Upper lobe of left lung (tissue), 6 donors: Measurements from ENCODE around the gene AMBN. TPM values are rescaled to one million over a fixed set of nuclear protein-coding genes. Genes with fewer than 3 reads are reported as not detected.

Experiments
- ATAC-seq, 2 donors: fragments of 200-7000 bp; cut with Tn5 transposase; one replicate each; pipeline ENCODE4 v1.9.1; 2022; ENCODE audit warnings: mild to moderate bottlenecking in 2 of 2, moderate library complexity in 2 of 2; ENCODE audit not compliant: low FRiP score in 2 of 2
- DNase-seq, 2 donors: peaks; one replicate each; pipeline ENCODE4 v3.0.0-alpha.2; 2019 to 2020
- H3K27ac ChIP-seq, 4 donors: fragments of 200-600 bp; sonication (generic); one replicate each; pipeline ENCODE4 v1.5.1; 2016 to 2019
- H3K27me3 ChIP-seq, 4 donors: fragments of 200-600 bp; sonication (generic); one replicate each; pipeline ENCODE4 v1.5.1; 2017 to 2019
- H3K36me3 ChIP-seq, 4 donors: fragments of 200-600 bp; sonication (generic); one replicate each; pipeline ENCODE4 v1.5.1; 2016 to 2019
- H3K4me1 ChIP-seq, 4 donors: fragments of 200-600 bp; sonication (generic); one replicate each; pipeline ENCODE4 v1.5.1; 2018 to 2019
- H3K4me3 ChIP-seq, 4 donors: fragments of 200-600 bp; sonication (generic); one replicate each; pipeline ENCODE4 v1.5.1; 2017 to 2019; ENCODE audit warnings: mild to moderate bottlenecking in 2 of 4, moderate library complexity in 1 of 4
- H3K9me3 ChIP-seq, 4 donors: fragments of 200-600 bp; sonication (generic); one replicate each; pipeline ENCODE4 v1.5.1; 2018 to 2019
- CTCF ChIP-seq, 6 experiments: fragments of 450-650 bp in 4 of 6; fragments of 200-600 bp in 2 of 6; sonication (generic) in 2 of 6; IDR thresholded peaks; one replicate each; pipeline ENCODE4 v1.5.1; 2016 to 2019; ENCODE audit warnings: antibody characterized with exemption in 6 of 6
- EP300 ChIP-seq, 4 donors: sonication (generic); formaldehyde crosslinking; IDR thresholded peaks; one replicate each; pipeline ENCODE4 v1.5.1; 2017; ENCODE audit warnings: antibody characterized with exemption in 4 of 4, control low read depth in 2 of 4
- POLR2A ChIP-seq, 4 donors: fragments of 450-650 bp; IDR thresholded peaks; one replicate each; pipeline ENCODE4 v1.5.1; 2016 to 2017; ENCODE audit warnings: antibody characterized with exemption in 4 of 4, mild to moderate bottlenecking in 2 of 4
- POLR2AphosphoS5 ChIP-seq, 2 donors: sonication (generic); formaldehyde crosslinking; IDR thresholded peaks; one replicate each; pipeline ENCODE4 v1.5.1; 2017; ENCODE audit warnings: antibody characterized with exemption in 2 of 2
- WGBS, 2 donors: methylation state at CpG; one replicate each; pipeline ENCODE4 v1.1.5; 2017 to 2018; 5-methylcytosine and 5-hydroxymethylcytosine counted together
- total RNA-seq, 6 donors: library from RNA; depleted of rRNA in 4 of 6; stranded (reverse); fragments of >200 nt in 4 of 6; gene quantifications; one replicate each; pipeline versions ENCODE4 v1.1.0 to v1.2.1, GENCODE V29; 2016 to 2021
- donor health status: DM: no; HTN: no; CAD: no; lungs with moderate emphysema.
- donor health status: DM: no; HTN: yes; CAD: no; lungs with severe emphysema.

The AMBN gene
- total RNA-seq, 6 donors from 2014 or later: not detected

- H3K36me3 ChIP-seq: no peaks in the 10 kb centered on the region
- H3K27ac ChIP-seq: no peak overlapping the region
- no peak for TF ChIP-seq EP300 (IDR thresholded peaks at IDR 0.05)
- no peak for TF ChIP-seq CTCF (IDR thresholded peaks at IDR 0.05)
- no peak for TF ChIP-seq POLR2A (IDR thresholded peaks at IDR 0.05)
- no peaks in the 10 kb centered on the region for H3K27me3 ChIP-seq
- H3K9me3 ChIP-seq: no peaks in the 10 kb centered on the region
- H3K4me1 ChIP-seq: no peaks in the 10 kb centered on the region
- ATAC-seq (no peak), DNase-seq (no peak)
- no peak overlapping the region for H3K4me3 ChIP-seq
These were observed 2.3 kb upstream of the AMBN start for GRCh38 chr4:70589785-70590184.

DNA sequence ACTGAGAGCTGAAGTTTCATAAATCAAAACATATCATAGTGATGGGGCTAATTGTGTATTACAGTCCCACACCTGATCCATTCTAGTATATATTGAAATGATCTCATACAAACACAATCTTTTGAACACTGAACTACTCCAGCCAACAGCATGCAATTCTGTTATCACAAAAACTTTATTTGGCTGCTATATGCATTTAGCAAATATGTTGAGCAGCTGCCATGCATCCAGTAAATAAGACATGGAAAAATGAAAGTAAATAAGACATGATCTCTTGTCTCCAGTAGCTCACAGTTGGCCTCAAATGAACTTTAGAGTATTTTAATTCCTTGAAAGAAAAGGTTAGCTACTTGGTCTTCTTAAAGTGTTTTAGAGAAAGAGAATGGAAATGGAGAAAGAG is 2.1 kb downstream of the AMBN start:
- no peak for ATAC-seq
- Histone ChIP-seq H3K9me3 (no peaks in the 10 kb centered on the region), H3K27ac (no peak overlapping the region), H3K27me3 (no peaks in the 10 kb centered on the region), H3K36me3 (no peaks in the 10 kb centered on the region), H3K4me3 (no peak overlapping the region), H3K4me1 (no peaks in the 10 kb centered on the region)
- TF ChIP-seq CTCF (IDR thresholded peaks at IDR 0.05) (no peak), POLR2A (IDR thresholded peaks at IDR 0.05) (no peak), POLR2AphosphoS5 (IDR thresholded peaks at IDR 0.05) (no peak), EP300 (IDR thresholded peaks at IDR 0.05) (no peak)
- DNase-seq: no peak

DNA sequence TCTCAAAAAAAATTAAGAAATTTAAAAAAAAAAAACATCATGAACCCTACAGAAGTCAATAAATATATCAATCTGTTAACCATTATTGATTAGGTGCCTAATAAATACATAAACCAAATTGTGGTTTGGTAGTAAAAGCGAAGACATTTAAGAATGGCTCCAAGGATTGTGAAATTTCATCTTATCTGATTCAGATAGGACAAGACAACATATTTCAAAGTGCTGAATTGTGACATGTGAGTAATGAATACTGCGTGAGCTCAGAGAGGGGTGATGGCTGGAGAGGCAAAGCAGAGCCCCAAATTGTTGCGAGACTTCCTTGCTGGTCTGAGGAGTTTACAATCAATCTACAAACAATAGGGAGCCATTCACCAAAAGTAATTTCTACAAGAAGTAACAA is 8.2 kb downstream of the AMBN start:
- H3K27ac ChIP-seq: no peak overlapping the region
- no peaks in the 10 kb centered on the region for H3K27me3 ChIP-seq
- no peaks in the 10 kb centered on the region for H3K4me1 ChIP-seq
- WGBS, 2 donors: 66 to 82% methylated on average over 3 of the region's 3 CpGs
- DNase-seq (no peak), ATAC-seq (no peak)
- no peak for TF ChIP-seq CTCF (IDR thresholded peaks at IDR 0.05)
- no peak for TF ChIP-seq EP300 (IDR thresholded peaks at IDR 0.05)
- TF ChIP-seq POLR2A (IDR thresholded peaks at IDR 0.05): no peak
- TF ChIP-seq POLR2AphosphoS5 (IDR thresholded peaks at IDR 0.05): no peak
- no peaks in the 10 kb centered on the region for H3K9me3 ChIP-seq
- H3K36me3 ChIP-seq: no peaks in the 10 kb centered on the region
- no peak overlapping the region for H3K4me3 ChIP-seq

GRCh38 chr4:70600977-70601376 is 8.9 kb downstream of the AMBN start:
- Histone ChIP-seq H3K27ac (no peak overlapping the region), H3K27me3 (no peaks in the 10 kb centered on the region), H3K36me3 (no peaks in the 10 kb centered on the region), H3K4me3 (no peak overlapping the region), H3K9me3 (no peaks in the 10 kb centered on the region), H3K4me1 (no peaks in the 10 kb centered on the region)
- WGBS, 2 donors: 73 to 80% methylated on average over 5 of the region's 5 CpGs
- TF ChIP-seq POLR2A (IDR thresholded peaks at IDR 0.05) (no peak), CTCF (IDR thresholded peaks at IDR 0.05) (no peak), POLR2AphosphoS5 (IDR thresholded peaks at IDR 0.05) (no peak), EP300 (IDR thresholded peaks at IDR 0.05) (no peak)
- ATAC-seq (no peak), DNase-seq (no peak)

- Histone ChIP-seq H3K9me3 (no peaks in the 10 kb centered on the region), H3K36me3 (no peaks in the 10 kb centered on the region), H3K27ac (no peak overlapping the region), H3K27me3 (no peaks in the 10 kb centered on the region), H3K4me1 (no peaks in the 10 kb centered on the region), H3K4me3 (no peak overlapping the region)
- no peak for TF ChIP-seq POLR2A (IDR thresholded peaks at IDR 0.05)
- peak; percentile 53 to 74 (median 66) for TF ChIP-seq CTCF (IDR thresholded peaks at IDR 0.05)
- TF ChIP-seq POLR2AphosphoS5 (IDR thresholded peaks at IDR 0.05): no peak
- TF ChIP-seq EP300 (IDR thresholded peaks at IDR 0.05): no peak
- ATAC-seq: peak; percentile 77 to 83
- WGBS, 2 donors: 30 to 34% methylated on average over 5 of the region's 5 CpGs
- DNase-seq: peak in 1 of 2 donors; percentile 63
These were observed 9.5 kb downstream of the AMBN start for GRCh38 chr4:70601422-70602039.
